ENCODE results near the gene SEC63. TPM values are rescaled to one million over a fixed set of nuclear protein-coding genes. Genes with fewer than 3 reads are reported as not detected.
"Not testable (repeated sequence)": the region's sequence is repeated elsewhere in the genome, so short reads cannot be mapped to it uniquely, and the experiment has no call there.

SEC63 gene
- total RNA-seq, 8 experiments from 2014 or later, result 24.3 to 113 (median 37.4) TPM

- H3K4me3 ChIP-seq; in situ Hi-C loops (cut with MboI; ENCODE audit: low pct_unique_long_range_greater_than_20kb in 2 of 9, low sequenced_read_pairs in 9 of 9, unreplicated experiment in 9 of 9); ATAC-seq (replicated peaks in 6 of 8); H3K27ac ChIP-seq: not testable (repeated sequence)
- H3K4me1 ChIP-seq (replicated peaks in 1 of 2), result peaks cover 0 to 11% of the 10 kb centered on the region in 2 donors
- WGBS, 10 experiments, result 21 to 100% (median 90%) methylated on average over 2 to 4 of the region's 4 CpGs; no CpG with 5 or more reads in 1 of the 10 experiments
Measured at GRCh38 chr6:107860963-107861362, 97.0 kb downstream of the SEC63 start.

DNA sequence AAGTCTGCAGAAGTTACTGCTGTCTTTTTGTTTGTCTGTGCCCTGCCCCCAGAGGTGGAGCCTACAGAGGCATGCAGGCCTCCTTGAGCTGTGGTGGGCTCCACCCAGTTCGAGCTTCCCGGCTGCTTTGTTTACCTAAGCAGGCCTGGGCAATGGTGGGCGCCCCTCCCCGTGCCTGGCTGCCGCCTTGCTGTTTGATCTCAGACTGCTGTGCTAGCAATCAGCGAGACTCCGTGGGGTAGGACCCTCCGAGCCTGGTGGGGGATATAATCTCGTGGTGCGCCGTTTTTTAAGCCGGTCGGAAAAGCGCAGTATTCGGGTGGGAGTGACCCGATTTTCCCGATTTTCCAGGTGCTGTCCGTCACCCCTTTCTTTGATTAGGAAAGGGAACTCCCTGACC lies 97.9 kb downstream of the SEC63 start:
- H3K4me3 ChIP-seq; ATAC-seq (replicated peaks in 6 of 8); H3K27ac ChIP-seq; H3K4me1 ChIP-seq (replicated peaks in 1 of 2); in situ Hi-C loops (cut with MboI; ENCODE audit: low pct_unique_long_range_greater_than_20kb in 2 of 9, low sequenced_read_pairs in 9 of 9, unreplicated experiment in 9 of 9): not testable (repeated sequence)
- no CpG with 5 or more reads among the region's 18 CpGs for WGBS, 10 experiments

GRCh38 chr6:107853230-107853629 lies 104.8 kb downstream of the SEC63 start:
- in situ Hi-C loops (cut with MboI; ENCODE audit: low pct_unique_long_range_greater_than_20kb in 2 of 9, low sequenced_read_pairs in 9 of 9, unreplicated experiment in 9 of 9), result no loop called here
- ATAC-seq (replicated peaks in 6 of 8), result peak in 2 of 8 experiments; percentile 34 to 65
- Histone ChIP-seq H3K4me3 (no peak overlapping the region), H3K27ac (no peak overlapping the region), H3K4me1 (replicated peaks in 1 of 2) (peaks cover 0 to 4% of the 10 kb centered on the region in 2 donors)
- 13 to 100% (median 83%) methylated on average over 1 to 3 of the region's 3 CpGs; no CpG with 5 or more reads in 1 of the 10 experiments for WGBS, 10 experiments

DNA sequence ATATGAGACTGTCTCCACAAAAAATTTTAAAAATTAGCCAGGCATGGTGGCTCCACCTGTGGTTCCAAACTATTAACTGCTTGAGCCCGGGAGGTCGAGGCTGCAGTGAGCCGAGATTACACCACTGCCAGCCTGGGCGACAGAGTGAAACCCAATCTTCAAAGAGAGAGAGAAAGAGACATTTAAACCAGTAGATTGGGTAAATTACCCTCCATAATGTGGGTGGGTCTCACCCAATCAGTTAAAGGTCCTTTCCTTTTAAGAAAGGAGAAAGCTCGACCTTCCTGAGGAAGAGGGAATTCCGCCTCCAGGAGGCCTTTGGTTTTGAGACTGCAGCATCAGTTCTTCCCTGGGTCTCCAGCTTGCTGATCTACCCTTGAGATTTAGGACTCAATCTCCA lies 108.7 kb downstream of the SEC63 start:
- Histone ChIP-seq H3K27ac (no peak overlapping the region), H3K4me3 (no peak overlapping the region), H3K4me1 (replicated peaks in 1 of 2) (peaks cover 0 to 7% of the 10 kb centered on the region in 2 donors)
- ATAC-seq (replicated peaks in 6 of 8), result no peak
- in situ Hi-C loops (cut with MboI; ENCODE audit: low pct_unique_long_range_greater_than_20kb in 2 of 9, low sequenced_read_pairs in 9 of 9, unreplicated experiment in 9 of 9), result loop anchor here in 5 of 9 experiments (10.0 to 25.0 kb wide), 3 partner anchors 162 to 187 kb away; no protein-coding TSS in a partner anchor
- WGBS, 10 experiments, result 70 to 100% (median 90%) methylated on average over 2 to 6 of the region's 6 CpGs; no CpG with 5 or more reads in 2 of the 10 experiments

GRCh38 chr6:107847844-107848802 lies 109.9 kb downstream of the SEC63 start:
- H3K4me3 ChIP-seq, result peak overlapping the region; percentile 16 to 39 (median 28)
- in situ Hi-C loops (cut with MboI; ENCODE audit: low pct_unique_long_range_greater_than_20kb in 2 of 9, low sequenced_read_pairs in 9 of 9, unreplicated experiment in 9 of 9), result loop anchor here in 5 of 9 experiments (10.0 to 25.0 kb wide), 3 partner anchors 161 to 186 kb away; no protein-coding TSS in a partner anchor
- H3K4me1 ChIP-seq (replicated peaks in 1 of 2), result peaks cover 0 to 7% of the 10 kb centered on the region in 2 donors

DNA sequence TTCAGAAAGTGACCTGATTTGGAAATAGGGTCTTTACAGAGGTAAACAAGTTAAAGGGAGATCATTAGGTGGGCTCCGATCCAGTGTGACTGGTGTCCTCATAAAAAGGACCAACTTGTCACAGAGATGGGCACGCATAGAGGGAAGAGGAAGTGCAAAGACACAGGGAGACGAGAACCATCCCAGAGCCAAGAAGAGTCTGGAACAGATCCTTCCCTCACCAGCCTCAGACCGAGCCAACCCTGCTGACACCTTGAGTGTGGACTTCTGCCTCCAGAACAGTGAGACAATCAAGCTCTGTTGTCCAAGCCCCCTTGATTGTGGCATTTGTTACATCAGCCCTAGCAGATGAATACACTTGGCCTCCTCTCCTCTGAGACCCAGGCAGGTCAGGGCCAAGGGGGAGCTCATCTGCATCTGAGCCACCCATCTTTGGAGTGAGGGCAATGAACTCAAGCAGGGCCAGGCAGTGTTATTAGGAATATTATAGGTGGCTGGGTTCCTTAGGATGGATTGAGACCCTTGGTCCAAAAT lies 111.7 kb downstream of the SEC63 start:
- in situ Hi-C loops (cut with MboI; ENCODE audit: low pct_unique_long_range_greater_than_20kb in 2 of 9, low sequenced_read_pairs in 9 of 9, unreplicated experiment in 9 of 9), result loop anchor here in 5 of 9 experiments (10.0 to 25.0 kb wide), 3 partner anchors 159 to 184 kb away; no protein-coding TSS in a partner anchor
- Histone ChIP-seq H3K4me1 (replicated peaks in 1 of 2) (peaks cover 0 to 7% of the 10 kb centered on the region in 2 donors), H3K27ac (no peak overlapping the region), H3K4me3 (no peak overlapping the region)
- 0 to 100% (median 50%) methylated on average over 1 to 4 of the region's 4 CpGs; no CpG with 5 or more reads in 3 of the 10 experiments for WGBS, 10 experiments
- ATAC-seq (replicated peaks in 6 of 8), result no peak

More at GRCh38 chr6:107847844-107848802, 109.9 kb downstream of the SEC63 start:
- H3K27ac ChIP-seq, result no peak overlapping the region
- 0 to 67% (median 23%) methylated on average over 1 to 15 of the region's 52 CpGs for WGBS, 10 experiments
- peak; percentile 98 to 99 (median 98) for ATAC-seq (replicated peaks in 6 of 8)

- Histone ChIP-seq H3K4me1 (replicated peaks in 1 of 2) (peaks cover 0 to 7% of the 10 kb centered on the region in 2 donors), H3K4me3 (no peak overlapping the region), H3K27ac (no peak overlapping the region)
- no peak for ATAC-seq (replicated peaks in 6 of 8)
- in situ Hi-C loops (cut with MboI; ENCODE audit: low pct_unique_long_range_greater_than_20kb in 2 of 9, low sequenced_read_pairs in 9 of 9, unreplicated experiment in 9 of 9), result loop anchor here in 5 of 9 experiments (10.0 to 25.0 kb wide), 3 partner anchors 158 to 183 kb away; no protein-coding TSS in a partner anchor
- WGBS, 10 experiments, result 60 to 100% (median 100%) methylated on average over 1 to 4 of the region's 7 CpGs; no CpG with 5 or more reads in 4 of the 10 experiments
Measured at GRCh38 chr6:107845777-107846176, 112.2 kb downstream of the SEC63 start.

DNA sequence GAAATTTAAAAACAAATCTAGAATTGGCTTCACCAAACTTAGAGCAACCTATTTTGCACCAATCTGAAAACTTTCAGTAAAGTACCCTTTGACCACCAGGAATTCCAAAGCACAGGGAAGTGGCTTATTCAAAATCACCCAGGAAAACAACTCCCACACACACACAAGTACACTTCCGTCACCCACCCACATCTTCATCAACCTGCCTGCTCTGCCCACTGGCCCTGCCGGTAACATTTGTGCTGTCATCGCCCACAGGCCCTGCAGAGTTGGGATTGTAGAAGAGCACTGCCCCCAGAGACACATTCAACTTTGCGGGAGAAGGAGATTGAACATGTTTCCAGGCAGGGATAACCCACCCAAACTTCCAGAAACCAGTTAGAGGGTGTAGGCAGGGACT lies 114.6 kb downstream of the SEC63 start:
- no peak overlapping the region for H3K27ac ChIP-seq
- no peak for ATAC-seq (replicated peaks in 6 of 8)
- H3K4me3 ChIP-seq, result no peak overlapping the region
- 40 to 100% (median 65%) methylated on average over 1 to 4 of the region's 4 CpGs; no CpG with 5 or more reads in 4 of the 10 experiments for WGBS, 10 experiments
- in situ Hi-C loops (cut with MboI; ENCODE audit: low pct_unique_long_range_greater_than_20kb in 2 of 9, low sequenced_read_pairs in 9 of 9, unreplicated experiment in 9 of 9), result loop anchor here in 5 of 9 experiments (10.0 to 25.0 kb wide), 3 partner anchors 156 to 181 kb away; no protein-coding TSS in a partner anchor
- peaks cover 0 to 4% of the 10 kb centered on the region in 2 donors for H3K4me1 ChIP-seq (replicated peaks in 1 of 2)

DNA sequence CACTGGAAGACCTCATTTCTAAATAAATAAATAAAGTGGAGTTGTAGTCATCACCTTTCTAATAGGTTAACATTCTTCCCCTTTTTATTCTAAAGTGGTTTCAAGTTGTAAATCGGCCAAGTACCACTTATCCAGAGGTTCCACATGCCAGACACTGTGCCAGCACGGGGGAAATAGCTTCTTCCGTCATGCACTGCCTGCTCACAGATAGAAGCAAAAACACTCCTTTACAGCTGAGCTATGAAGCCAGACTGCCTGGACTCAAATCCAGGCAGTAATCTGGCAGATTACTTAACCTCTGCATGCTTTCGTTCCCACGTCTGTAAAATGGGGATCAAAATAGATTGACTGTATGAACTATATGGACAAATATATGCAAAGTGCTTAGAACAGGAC lies 116.7 kb downstream of the SEC63 start:
- in situ Hi-C loops (cut with MboI; ENCODE audit: low pct_unique_long_range_greater_than_20kb in 2 of 9, low sequenced_read_pairs in 9 of 9, unreplicated experiment in 9 of 9), result loop anchor here in 5 of 9 experiments (10.0 to 25.0 kb wide), 3 partner anchors 154 to 179 kb away; no protein-coding TSS in a partner anchor
- WGBS, 10 experiments, result 0 to 93% (median 58%) methylated on average over 1 to 5 of the region's 5 CpGs; no CpG with 5 or more reads in 2 of the 10 experiments
- ATAC-seq (replicated peaks in 6 of 8), result no peak
- no peak overlapping the region for H3K4me3 ChIP-seq
- no peak overlapping the region for H3K27ac ChIP-seq
- H3K4me1 ChIP-seq (replicated peaks in 1 of 2), result no peaks in the 10 kb centered on the region

DNA sequence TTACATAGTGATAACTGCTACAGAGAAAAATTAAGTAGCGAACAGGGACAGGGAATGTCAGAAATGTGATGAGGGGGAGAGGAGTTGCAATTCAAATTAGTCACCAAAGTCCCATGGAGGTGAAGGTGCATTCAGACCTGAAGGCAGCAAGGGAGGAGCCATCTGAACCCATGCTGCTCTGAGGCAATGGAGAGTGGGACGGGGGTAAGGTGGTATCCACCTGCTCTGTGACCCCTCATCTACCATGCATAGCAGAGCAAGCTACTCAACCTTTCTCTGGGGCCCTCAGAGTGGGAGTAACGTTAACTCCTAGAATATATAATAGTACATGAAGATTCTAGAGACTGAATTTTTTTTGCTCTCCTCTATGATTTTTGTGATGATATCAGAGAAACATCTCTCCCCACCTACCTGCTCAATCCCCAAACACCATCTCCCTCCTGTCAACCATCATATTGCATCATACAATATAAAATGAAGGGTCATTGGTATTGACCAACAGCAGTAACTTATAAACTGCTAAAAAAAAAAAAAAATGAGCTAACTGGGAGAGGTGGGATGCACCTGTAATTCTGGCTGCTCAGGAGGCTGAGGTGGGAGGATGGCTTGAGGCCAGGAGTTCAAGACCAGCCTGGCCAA lies 117.3 kb downstream of the SEC63 start:
- no peak overlapping the region for H3K27ac ChIP-seq
- H3K4me1 ChIP-seq (replicated peaks in 1 of 2), result no peaks in the 10 kb centered on the region
- ATAC-seq (replicated peaks in 6 of 8), result no peak
- in situ Hi-C loops (cut with MboI; ENCODE audit: low pct_unique_long_range_greater_than_20kb in 2 of 9, low sequenced_read_pairs in 9 of 9, unreplicated experiment in 9 of 9), result loop anchor here in 5 of 9 experiments (10.0 to 25.0 kb wide), 3 partner anchors 153 to 178 kb away; no protein-coding TSS in a partner anchor
- H3K4me3 ChIP-seq, result no peak overlapping the region
- 42 to 100% (median 85%) methylated on average over 1 to 2 of the region's 3 CpGs for WGBS, 10 experiments

DNA sequence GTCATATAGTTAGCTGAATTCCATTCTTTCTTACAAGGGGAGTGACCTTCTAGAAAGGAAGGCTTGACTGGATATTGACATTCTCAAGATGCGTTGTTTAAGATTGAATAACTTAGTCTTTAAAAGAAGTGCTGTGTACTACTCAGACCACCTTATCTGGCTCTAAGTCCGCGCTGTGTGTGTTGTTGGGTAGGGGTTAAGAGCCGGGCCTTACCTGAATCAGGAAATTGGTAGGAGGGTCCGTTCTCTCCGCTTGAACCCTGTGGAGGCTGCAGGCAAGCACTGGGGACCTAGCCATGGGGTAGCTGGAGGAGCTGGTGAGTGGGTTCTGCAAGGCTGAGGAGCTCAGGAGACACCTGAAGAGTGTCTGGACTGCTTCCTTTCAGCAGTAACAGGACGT lies 124.9 kb downstream of the SEC63 start:
- in situ Hi-C loops (cut with MboI; ENCODE audit: low pct_unique_long_range_greater_than_20kb in 2 of 9, low sequenced_read_pairs in 9 of 9, unreplicated experiment in 9 of 9), result loop anchor here in 3 of 9 experiments (25.0 kb wide), 2 partner anchors 146 to 171 kb away; no protein-coding TSS in a partner anchor
- 58 to 100% (median 92%) methylated on average over 2 to 7 of the region's 7 CpGs; no CpG with 5 or more reads in 3 of the 10 experiments for WGBS, 10 experiments
- H3K4me1 ChIP-seq (replicated peaks in 1 of 2), result no peaks in the 10 kb centered on the region
- no peak overlapping the region for H3K27ac ChIP-seq
- H3K4me3 ChIP-seq, result no peak overlapping the region
- no peak for ATAC-seq (replicated peaks in 6 of 8)
